B cell (primary cell): ENCODE measurements around the gene STAMBPL1. TPM values are rescaled to one million over a fixed set of nuclear protein-coding genes. Genes with fewer than 3 reads are reported as not detected.

ENCODE experiments used
- ATAC-seq: fragments of 200-7000 bp; cut with Tn5 transposase; one replicate; pipeline ENCODE4 v1.10.0; 2021; ENCODE audit warnings: low read depth, mild to moderate bottlenecking, moderate number of reproducible peaks, moderate library complexity
- CTCF ChIA-PET: fragments of 350-600 bp; sonication (Branson Sonifier 250); formaldehyde crosslinking; loops from one replicate; lab custom pipeline; 2021; ENCODE audit warnings: antibody characterized with exemption, inconsistent platforms; lab: Charles Lee
- POLR2A ChIA-PET: fragments of 350-600 bp; sonication (Branson Sonifier 250); formaldehyde crosslinking; loops from one replicate; lab custom pipeline; 2021; ENCODE audit warnings: antibody characterized with exemption; lab: Charles Lee
- DNase-seq: peaks from one replicate; pipeline ENCODE4 v3.0.0; 2013
- H2AFZ ChIP-seq: 2 replicates; pipeline ENCODE4 v1.6.1; 2012; ENCODE audit warnings: mild to moderate bottlenecking, low read depth, low read length; ENCODE audit not compliant: insufficient read depth, poor library complexity, severe bottlenecking
- H3K27ac ChIP-seq, 2 donors: 1 replicate in 1 of 2; 2 replicates in 1 of 2; pipeline ENCODE4 v1.5.1; 2012 to 2013; ENCODE audit warnings: low read length in 2 of 2, mild to moderate bottlenecking in 2 of 2, moderate library complexity in 1 of 2
- H3K27me3 ChIP-seq, 4 experiments: fragments of 200-600 bp in 1 of 4; sonication (generic) in 1 of 4; replicated peaks in 1 of 4; 1 replicate in 2 of 4; 2 replicates in 2 of 4; pipeline versions ENCODE4 v1.6.1 to v1.7.0; 2013 to 2016; ENCODE audit warnings: low read length in 3 of 4, mild to moderate bottlenecking in 2 of 4, mixed read lengths in 1 of 4, moderate library complexity in 1 of 4; ENCODE audit not compliant: insufficient read depth in 4 of 4, control insufficient read depth in 3 of 4; ENCODE audit errors: control extremely low read depth in 1 of 4
- H3K36me3 ChIP-seq, 2 experiments: replicated peaks in 1 of 2; 1 replicate in 1 of 2; 2 replicates in 1 of 2; pipeline versions ENCODE4 v1.6.1 to v1.7.1; 2013; ENCODE audit warnings: low read length in 1 of 2; ENCODE audit not compliant: insufficient read depth in 2 of 2, control insufficient read depth in 1 of 2; ENCODE audit errors: control extremely low read depth in 1 of 2, extremely low read depth in 1 of 2
- H3K4me1 ChIP-seq, 2 donors: fragments of 200-600 bp in 1 of 2; sonication (generic) in 1 of 2; 1 replicate in 1 of 2; 2 replicates in 1 of 2; pipeline versions ENCODE4 v1.5.1 to v1.6.1; 2013 to 2017; ENCODE audit warnings: low read length in 2 of 2; ENCODE audit not compliant: control insufficient read depth in 2 of 2, insufficient read depth in 2 of 2
- H3K4me2 ChIP-seq: replicated peaks from 2 replicates; pipeline ENCODE3; 2012; ENCODE audit warnings: mild to moderate bottlenecking, low read depth, low read length; ENCODE audit not compliant: poor library complexity, severe bottlenecking
- H3K4me3 ChIP-seq, 5 experiments: fragments of 200-600 bp in 1 of 5; sonication (generic) in 1 of 5; 1 replicate in 3 of 5; 2 replicates in 2 of 5; pipeline versions ENCODE4 v1.5.1 to v1.7.0; 2011 to 2016; ENCODE audit warnings: low read length in 4 of 5, mild to moderate bottlenecking in 4 of 5, low read depth in 2 of 5, control low read depth in 1 of 5, moderate library complexity in 1 of 5; ENCODE audit not compliant: insufficient read depth in 1 of 5; ENCODE audit errors: control extremely low read depth in 1 of 5, extremely low read depth in 1 of 5
- H3K79me2 ChIP-seq: fragments of 200-600 bp; sonication (generic); one replicate; pipeline ENCODE4 v1.6.0; 2016; ENCODE audit warnings: low read length; ENCODE audit not compliant: control insufficient read depth, insufficient read depth
- H3K9ac ChIP-seq: fragments of 200-600 bp; sonication (generic); 2 replicates; pipeline ENCODE4 v1.6.1; 2017; ENCODE audit warnings: mild to moderate bottlenecking, low read length, moderate library complexity
- H3K9me3 ChIP-seq, 3 donors: one replicate each; pipeline versions ENCODE4 v1.6.1 to v1.7.1; 2013; ENCODE audit warnings: low read length in 2 of 3; ENCODE audit not compliant: control insufficient read depth in 2 of 3, insufficient read depth in 1 of 3; ENCODE audit errors: control extremely low read depth in 1 of 3
- H4K20me1 ChIP-seq: 2 replicates; pipeline ENCODE4 v1.6.0; 2012; ENCODE audit warnings: mild to moderate bottlenecking, low read length; ENCODE audit not compliant: insufficient read depth, control insufficient read depth, poor library complexity, severe bottlenecking
- H3K27ac Mint-ChIP-seq: one replicate; pipeline ENCODE4 v1.8.0; 2021; ENCODE audit warnings: mixed read lengths
- H3K27me3 Mint-ChIP-seq: one replicate; pipeline ENCODE4 v1.8.0; 2021; ENCODE audit warnings: mixed read lengths
- H3K4me1 Mint-ChIP-seq: one replicate; pipeline ENCODE4 v1.8.0; 2021; ENCODE audit warnings: mixed read lengths
- H3K4me3 Mint-ChIP-seq: one replicate; pipeline ENCODE4 v1.8.0; 2021; ENCODE audit warnings: mixed read lengths
- H3K9me3 Mint-ChIP-seq: one replicate; pipeline ENCODE4 v1.8.0; 2022; ENCODE audit warnings: mixed read lengths; ENCODE audit not compliant: insufficient read depth
- CTCF ChIP-seq: fragments of 200-600 bp; IDR thresholded peaks from one replicate; pipeline ENCODE4 v1.8.0; 2022; ENCODE audit warnings: antibody characterized with exemption, mild to moderate bottlenecking
- EZH2 ChIP-seq: IDR thresholded peaks from 2 replicates; pipeline ENCODE4 v1.6.1; 2012; ENCODE audit warnings: borderline replicate concordance, low read depth, mild to moderate bottlenecking, moderate library complexity, low read length; ENCODE audit not compliant: insufficient read depth, poor library complexity, severe bottlenecking
- WGBS: methylation state at CpG from one replicate; pipeline ENCODE4 v1.1.5; 2013; ENCODE audit warnings: missing lambda C conversion rate; ENCODE audit not compliant: insufficient coverage; 5-methylcytosine and 5-hydroxymethylcytosine counted together
- intact Hi-C: fragments of 100-400 bp; cut with micrococcal nuclease; formaldehyde crosslinking; loops from one replicate; pipeline ENCODE4 v1.10.0; 2022
- polyA plus RNA-seq: library from polyadenylated mRNA; depleted of rRNA; stranded (reverse); fragments of >200 nt; gene quantifications from 2 replicates; pipeline ENCODE4 v1.2.3, GENCODE V29; 2012
- total RNA-seq, 2 donors: library from RNA; stranded (reverse); fragments of 120-200 nt in 1 of 2; gene quantifications; 1 replicate in 1 of 2; 2 replicates in 1 of 2; pipeline versions ENCODE4 v1.2.3 to v1.2.4, GENCODE V29; 2013 to 2022

The STAMBPL1 gene
- total and polyA plus RNA-seq, 2 donors (not counting 1 experiment from before 2014, with no cell fraction given): 50.3 to 64.2 TPM

GRCh38 chr10:88840104-88840503, 39.9 kb upstream of the STAMBPL1 start:
- Histone ChIP-seq H3K27me3 (no peaks in the 10 kb centered on the region), H3K27ac (no peak overlapping the region), H3K9ac (no peak overlapping the region), H4K20me1 (no peaks in the 10 kb centered on the region), H3K4me2 (no peak overlapping the region), H3K4me3 (no peak overlapping the region), H3K4me1 (no peaks in the 10 kb centered on the region), H2AFZ (no peak overlapping the region), H3K36me3 (no peaks in the 10 kb centered on the region), H3K79me2 (no peaks in the 10 kb centered on the region), H3K9me3 (no peaks in the 10 kb centered on the region)
- H3K9me3 Mint-ChIP-seq: no peaks in the 10 kb centered on the region
- CTCF ChIA-PET: interaction anchor here (0.5 to 22.4 kb wide), 4 partner anchors 22 to 93 kb away, joined by 3 to 749 read pairs (median 4); no protein-coding TSS in a partner anchor
- intact Hi-C loops: no loop called here
- H3K27ac Mint-ChIP-seq: no peak overlapping the region
- POLR2A ChIA-PET: no interaction called here
- ATAC-seq (no peak), DNase-seq (no peak)
- no CpG with 5 or more reads among the region's 3 CpGs for WGBS
- no peaks in the 10 kb centered on the region for H3K4me1 Mint-ChIP-seq
- H3K4me3 Mint-ChIP-seq: no peak overlapping the region
- TF ChIP-seq CTCF (no peak), EZH2 (no peak)
- peaks cover 4% of the 10 kb centered on the region for H3K27me3 Mint-ChIP-seq

- Mint-ChIP-seq H3K27me3 (peaks cover 4% of the 10 kb centered on the region), H3K9me3 (no peaks in the 10 kb centered on the region), H3K4me3 (no peak overlapping the region), H3K4me1 (no peaks in the 10 kb centered on the region), H3K27ac (no peak overlapping the region)
- no peaks in the 10 kb centered on the region for H3K9me3 ChIP-seq
- ChIA-PET POLR2A (no interaction called here), CTCF (interaction anchor here (1.0 to 22.4 kb wide), 3 partner anchors 22 to 92 kb away, joined by 3 to 749 read pairs (median 3); no protein-coding TSS in a partner anchor)
- no peaks in the 10 kb centered on the region for H4K20me1 ChIP-seq
- no peaks in the 10 kb centered on the region for H3K79me2 ChIP-seq
- H3K4me3 ChIP-seq: no peak overlapping the region
- H3K27ac ChIP-seq: no peak overlapping the region
- H3K4me2 ChIP-seq: no peak overlapping the region
- H3K36me3 ChIP-seq: no peaks in the 10 kb centered on the region
- no peak overlapping the region for H3K9ac ChIP-seq
- 80% methylated on average over 1 of the region's 5 CpGs for WGBS
- DNase-seq (no peak), ATAC-seq (no peak)
- no peaks in the 10 kb centered on the region for H3K27me3 ChIP-seq
- H3K4me1 ChIP-seq: no peaks in the 10 kb centered on the region
- intact Hi-C loops: no loop called here
- no peak for TF ChIP-seq CTCF
- no peak for TF ChIP-seq EZH2
- H2AFZ ChIP-seq: peak overlapping the region; percentile 24
Observed at GRCh38 chr10:88840881-88841280, 39.2 kb upstream of the STAMBPL1 start.
